Fibroblast of skin of scalp (primary cell): ENCODE results near the gene MACC1.
A peak's percentile ranks its signal among the peaks of the same experiment; 100 is the strongest.

Source experiments
- DNase-seq: peaks from one replicate; pipeline ENCODE4 v3.0.0-alpha.2; 2013

MACC1 gene

GRCh38 chr7:20172736-20173334 lies 44.3 kb downstream of the MACC1 start:
- peak; percentile 41 for DNase-seq

DNA sequence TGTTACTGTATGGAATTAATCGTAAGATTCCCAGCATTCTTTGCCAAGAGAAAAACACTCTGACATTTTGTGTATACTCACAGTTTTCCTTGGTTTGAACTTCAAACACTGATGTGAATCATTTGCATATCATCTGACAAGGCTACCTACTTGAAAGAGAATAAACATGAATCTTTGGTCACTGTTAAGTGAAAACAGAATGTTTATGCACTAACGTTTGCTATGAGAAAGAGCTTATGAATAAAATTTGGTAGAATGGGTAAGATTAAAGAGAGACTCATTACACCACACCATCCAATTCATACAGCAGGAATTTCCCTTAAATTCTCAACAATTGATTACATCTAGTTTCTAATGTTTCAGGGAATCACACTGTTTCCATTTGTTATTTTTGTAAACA lies 46.6 kb downstream of the MACC1 start:
- no peak for DNase-seq

GRCh38 chr7:20165146-20165510 lies 52.1 kb downstream of the MACC1 start:
- DNase-seq, result no peak

GRCh38 chr7:20164425-20165145 lies 52.6 kb downstream of the MACC1 start:
- peak; percentile 42 for DNase-seq

GRCh38 chr7:20162665-20163064 lies 54.5 kb downstream of the MACC1 start:
- no peak for DNase-seq

- no peak for DNase-seq
These were observed 57.9 kb downstream of the MACC1 start for GRCh38 chr7:20159226-20159747.

GRCh38 chr7:20158684-20159083 lies 58.5 kb downstream of the MACC1 start:
- DNase-seq, result peak; percentile 15

GRCh38 chr7:20157456-20157855 lies 59.7 kb downstream of the MACC1 start:
- no peak for DNase-seq

GRCh38 chr7:20153999-20154398 lies 63.2 kb downstream of the MACC1 start:
- DNase-seq, result no peak

GRCh38 chr7:20153567-20153966 lies 63.6 kb downstream of the MACC1 start:
- no peak for DNase-seq

DNA sequence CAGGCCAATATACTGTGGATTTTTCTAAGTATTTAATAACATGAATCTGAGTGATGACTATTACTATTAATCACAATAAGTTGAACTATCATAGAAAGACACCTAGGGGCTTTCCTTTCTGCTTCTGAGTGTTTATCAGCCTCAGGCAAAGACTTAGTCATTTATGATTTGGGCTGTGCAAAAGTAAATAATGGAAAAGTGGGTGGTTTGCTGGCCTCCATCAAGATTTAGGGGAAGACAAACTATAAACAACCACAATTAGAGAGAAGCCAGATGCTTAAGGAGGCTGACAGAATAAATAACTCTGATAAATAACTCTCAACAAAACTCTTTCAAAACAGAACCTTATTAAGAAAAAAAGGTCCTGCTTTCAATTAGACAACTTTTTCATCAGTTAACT lies 64.7 kb downstream of the MACC1 start:
- DNase-seq, result no peak

DNA sequence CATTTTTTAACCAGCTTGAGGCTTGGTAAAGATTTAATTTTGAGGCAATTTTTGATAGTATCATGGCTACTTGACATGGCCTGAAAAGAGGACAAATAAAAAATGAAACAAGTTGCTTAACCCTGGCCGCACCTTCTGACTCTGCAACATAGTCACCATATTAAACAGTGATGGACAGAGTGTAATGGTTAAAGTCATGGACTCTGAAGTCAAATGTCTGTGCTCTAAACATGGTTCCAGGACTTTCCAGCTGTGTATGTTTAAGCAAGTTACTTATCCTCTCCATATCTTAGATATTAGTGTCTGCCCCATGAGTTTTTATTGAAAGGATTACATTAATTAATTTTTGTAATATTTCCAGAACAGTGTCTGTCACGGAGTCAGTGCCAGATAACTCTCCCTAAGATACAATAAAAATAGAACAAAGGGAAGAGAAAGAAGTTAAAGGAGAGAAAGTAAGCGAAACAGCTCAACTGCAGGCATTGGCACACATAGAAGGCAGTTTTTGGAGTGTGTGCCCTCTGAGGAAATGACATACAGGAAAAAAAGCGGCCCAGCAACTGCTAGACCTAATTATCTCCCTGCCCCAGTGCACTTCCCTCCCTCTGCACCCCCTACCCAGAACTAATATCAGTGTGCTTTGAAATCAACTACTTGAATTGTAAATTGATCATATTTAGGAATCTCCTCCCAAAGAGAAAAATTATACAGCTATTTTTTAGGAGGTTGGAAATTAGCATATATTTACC lies 65.3 kb downstream of the MACC1 start:
- DNase-seq, result no peak

DNA sequence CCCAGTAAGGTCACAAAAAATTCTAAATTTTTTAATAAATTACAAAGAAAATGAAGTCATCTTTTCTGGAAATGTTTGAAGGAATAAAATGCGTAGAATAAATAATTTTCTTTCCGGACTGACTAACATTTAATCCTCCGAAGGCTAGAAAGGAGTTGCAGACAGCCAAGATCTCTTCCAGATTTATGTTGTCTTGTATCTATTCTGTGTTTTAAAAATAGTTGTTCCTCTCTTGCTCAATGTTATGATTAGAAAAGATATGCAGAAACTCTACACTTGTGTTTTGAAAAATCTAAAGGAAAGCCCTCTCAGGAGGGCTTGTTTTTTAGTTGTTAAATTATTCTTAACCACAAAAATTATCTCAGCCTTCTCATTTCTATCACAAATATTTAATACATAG lies 70.7 kb downstream of the MACC1 start:
- peak; percentile 40 for DNase-seq

- DNase-seq, result no peak
These were observed 72.4 kb downstream of the MACC1 start for GRCh38 chr7:20144801-20145200.

DNA sequence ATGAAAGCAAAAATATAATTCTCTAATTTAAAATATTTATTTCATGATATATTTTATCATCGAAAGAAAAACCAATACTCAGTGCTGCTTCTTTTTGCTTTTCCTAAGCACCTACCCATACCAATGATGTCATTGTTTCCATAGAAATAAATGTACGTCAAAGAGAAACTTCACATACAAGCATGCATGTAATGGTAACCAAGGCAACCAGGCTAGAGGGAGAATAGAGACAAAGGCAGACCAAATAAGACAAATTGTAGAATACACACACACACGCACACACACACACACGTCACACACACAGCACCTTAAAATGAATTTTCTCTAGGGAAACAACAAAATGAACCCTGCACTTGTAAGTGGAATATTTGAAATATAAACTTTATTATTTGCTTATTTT lies 75.5 kb downstream of the MACC1 start:
- no peak for DNase-seq

DNA sequence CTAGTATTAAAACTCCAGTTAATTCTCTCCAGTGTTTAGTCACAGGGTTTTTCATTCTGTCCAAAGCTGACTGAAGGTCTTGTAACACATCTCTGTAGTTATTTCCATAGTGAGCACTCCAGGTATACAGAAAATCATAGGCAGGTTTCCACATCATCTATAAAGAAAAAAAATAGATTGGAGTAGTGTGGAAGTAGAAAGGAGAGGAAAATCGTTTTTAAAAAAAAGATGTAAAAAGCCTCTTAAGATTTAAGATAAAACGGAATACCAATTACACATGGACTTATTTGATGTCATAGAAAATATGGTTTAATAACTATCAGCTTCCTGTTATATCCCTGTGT lies 76.2 kb downstream of the MACC1 start:
- DNase-seq, result no peak

DNA sequence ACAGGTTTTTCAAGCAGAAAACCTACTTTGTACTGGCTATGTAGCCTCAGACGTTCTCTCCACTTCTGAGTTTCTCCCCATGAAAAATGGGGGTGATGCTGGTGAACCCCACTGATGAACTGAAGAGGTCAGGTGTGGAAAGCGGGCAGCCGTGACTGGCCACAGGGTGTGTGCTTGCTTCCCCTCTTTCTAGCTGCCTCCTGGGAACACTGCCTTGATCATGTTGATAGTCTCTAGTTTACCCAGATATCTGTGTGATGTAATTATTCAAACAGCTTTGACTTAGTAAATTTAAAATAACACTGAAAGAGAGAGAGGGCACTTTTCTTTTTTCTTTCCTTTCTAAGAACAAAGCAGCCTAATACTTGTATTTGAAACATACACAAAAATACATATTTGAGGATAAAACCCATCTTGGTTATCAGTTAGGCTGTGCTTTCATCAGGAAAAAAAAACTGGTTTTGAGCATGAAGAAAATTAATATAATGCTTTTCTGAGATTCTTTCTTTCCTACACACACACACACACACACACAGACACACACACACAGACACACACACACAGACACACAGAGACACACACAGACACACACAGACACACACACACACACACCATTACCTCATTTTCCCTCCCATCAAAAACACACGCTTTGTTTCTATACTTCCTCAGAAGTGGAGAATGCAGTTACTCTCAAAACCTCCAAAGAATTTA lies 76.7 kb downstream of the MACC1 start:
- DNase-seq, result no peak

DNA sequence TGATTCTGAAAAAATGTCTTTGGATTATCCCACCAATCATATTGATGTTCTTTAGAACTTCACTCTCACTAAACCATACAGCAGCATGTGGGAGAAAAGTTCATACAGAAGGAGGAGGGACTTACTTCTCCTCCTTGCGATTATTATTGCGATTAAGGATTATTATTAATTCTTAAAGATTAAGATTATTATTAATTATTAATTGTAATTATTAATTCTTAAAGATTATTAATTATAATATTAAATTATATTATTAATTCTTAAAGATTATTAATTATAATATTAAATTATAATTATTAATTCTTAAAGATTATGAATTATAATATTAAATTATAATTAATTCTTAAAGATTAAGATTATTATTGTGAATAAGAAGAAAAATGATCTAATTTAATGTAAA lies 80.5 kb downstream of the MACC1 start:
- no peak for DNase-seq

- DNase-seq, result no peak
These were observed 83.4 kb downstream of the MACC1 start for GRCh38 chr7:20133803-20134202.

DNA sequence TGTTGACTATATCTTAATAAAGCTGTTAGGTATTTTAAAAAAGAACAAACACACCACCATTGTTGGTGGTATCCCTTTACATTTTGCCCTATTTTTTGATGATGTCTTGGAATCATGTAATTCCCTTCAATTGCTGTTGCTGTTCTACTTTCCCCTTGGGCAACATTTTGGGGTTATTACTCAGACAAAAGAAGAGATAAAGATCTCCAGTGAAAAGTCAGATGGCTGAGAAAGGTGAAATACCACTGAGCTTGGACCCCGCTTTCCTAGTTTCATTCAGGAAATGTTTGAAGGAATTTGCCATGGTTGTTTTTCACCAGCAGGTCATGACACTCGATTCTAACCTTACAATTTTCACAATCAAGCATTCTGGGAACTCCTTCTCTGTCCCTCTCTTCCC lies 84.6 kb downstream of the MACC1 start:
- no peak for DNase-seq

DNA sequence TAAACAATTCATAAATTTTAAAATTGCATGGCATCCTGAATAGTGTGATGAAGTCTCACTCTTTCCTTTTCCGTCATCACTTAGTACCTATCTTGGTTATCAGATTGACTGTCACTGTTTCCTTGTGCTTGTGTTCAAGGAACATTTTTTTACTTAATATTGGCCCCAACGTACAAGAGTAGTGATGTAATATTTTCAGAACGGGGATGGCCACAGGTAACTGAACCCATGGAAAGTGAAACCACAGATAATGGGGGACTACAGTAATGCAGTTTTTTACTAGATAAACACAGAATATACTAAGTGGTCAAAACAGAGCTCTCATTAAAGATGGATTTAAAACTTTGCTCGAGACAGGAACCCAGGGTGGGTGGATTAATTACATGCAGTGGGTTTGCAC lies 85.4 kb downstream of the MACC1 start:
- DNase-seq, result no peak

DNA sequence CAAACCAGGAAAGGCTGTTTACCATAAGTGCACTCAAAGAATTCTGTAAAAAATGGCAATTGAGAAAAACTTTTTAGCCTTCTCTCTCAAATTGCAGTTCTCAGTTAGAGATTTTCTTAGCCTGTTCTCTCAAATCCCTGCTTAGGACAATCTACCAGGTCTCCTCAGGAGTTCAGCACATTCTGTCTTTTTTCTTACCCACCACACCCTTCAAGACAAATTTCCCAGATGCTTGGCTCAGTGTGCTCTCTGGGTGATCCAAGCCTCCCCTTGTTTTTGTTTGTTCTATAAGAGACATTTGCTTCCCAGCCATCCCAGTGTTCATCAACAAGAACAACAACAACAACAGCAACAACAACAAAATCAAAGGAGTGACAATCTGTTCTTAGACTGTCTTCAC lies 87.3 kb downstream of the MACC1 start:
- DNase-seq, result no peak

DNA sequence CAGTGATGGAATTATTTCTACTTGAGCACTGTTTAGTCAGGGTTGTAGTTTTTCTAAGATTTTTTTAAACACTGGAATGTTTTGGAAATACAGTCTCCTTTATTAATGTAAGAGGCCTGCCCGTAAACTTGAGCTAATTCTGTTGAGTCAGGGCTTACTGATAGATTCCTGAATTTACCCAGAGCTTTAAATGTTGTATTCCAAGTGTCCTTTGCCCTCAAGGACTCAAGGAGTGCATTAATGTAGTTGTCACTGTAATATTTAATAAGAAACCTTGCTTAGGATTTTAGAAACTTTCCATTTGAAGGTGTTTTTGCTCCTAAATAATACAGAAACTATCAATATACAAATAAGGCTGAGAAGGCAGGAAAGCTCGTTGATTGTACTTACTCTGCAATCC lies 89.2 kb downstream of the MACC1 start:
- no peak for DNase-seq
